ENCODE measurements around the gene OXNAD1.
A peak's percentile ranks its signal among the peaks of the same experiment; 100 is the strongest.
"Not testable (repeated sequence)": the region's sequence is repeated elsewhere in the genome, so short reads cannot be mapped to it uniquely, and the experiment has no call there.

OXNAD1 gene

GRCh38 chr3:16304061-16305010 is 39.3 kb downstream of the OXNAD1 start:
- no peak for DNase-seq

GRCh38 chr3:16305111-16305541 is 40.1 kb downstream of the OXNAD1 start:
- no peak for DNase-seq

DNA sequence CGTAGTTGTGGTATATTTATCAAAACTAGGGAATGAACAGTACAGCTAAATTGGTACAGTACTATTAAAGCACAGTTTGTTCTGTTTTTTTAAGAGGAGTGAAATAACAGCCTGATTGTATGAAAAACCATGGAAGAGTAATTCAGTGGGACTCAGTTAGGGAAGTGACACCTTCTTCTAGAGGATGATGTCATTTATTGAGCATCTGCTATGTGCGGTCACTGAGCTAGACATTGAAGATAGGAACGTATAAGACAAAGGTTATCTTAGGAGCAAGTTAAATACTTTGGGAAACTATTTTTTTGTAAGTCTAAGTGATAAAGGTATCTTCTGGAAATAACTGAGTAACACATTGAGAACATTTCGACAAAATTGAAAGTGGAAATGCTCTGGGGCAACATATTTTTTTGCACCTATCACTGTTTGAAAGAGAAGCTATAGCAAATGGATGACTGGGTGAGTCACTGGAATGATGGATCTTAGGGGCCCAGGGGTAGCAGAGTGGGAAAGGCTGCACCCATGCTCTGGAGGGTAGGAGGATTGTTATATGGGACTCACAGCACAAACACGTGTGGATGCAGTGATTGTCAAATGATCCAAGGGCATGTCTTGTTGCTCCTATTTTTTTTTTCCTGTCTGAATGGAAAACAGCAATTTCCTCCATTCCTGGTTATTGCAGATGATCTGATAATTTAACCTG is 43.0 kb downstream of the OXNAD1 start:
- no peak for DNase-seq

DNA sequence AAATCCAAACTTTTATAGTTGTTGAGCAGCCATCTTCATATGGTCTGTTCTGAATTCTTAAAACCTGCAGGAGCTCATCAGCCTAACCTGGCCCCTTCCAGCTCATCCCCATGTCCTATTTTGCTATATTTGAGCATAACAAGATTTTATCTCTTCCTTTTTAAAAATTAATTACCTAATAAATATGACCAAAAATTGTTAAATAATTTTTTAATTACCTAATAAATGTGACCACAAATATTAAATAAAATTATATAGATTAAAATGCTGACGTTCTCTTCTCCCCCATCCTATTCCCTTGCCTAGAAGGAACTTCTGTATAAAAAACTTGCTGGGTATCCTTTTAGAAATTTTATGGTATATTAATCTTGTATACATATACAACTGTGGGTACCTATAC is 43.7 kb downstream of the OXNAD1 start:
- DNase-seq: no peak

- peak; percentile 32 for DNase-seq
Observed at GRCh38 chr3:16309558-16309957, 44.5 kb downstream of the OXNAD1 start.

DNA sequence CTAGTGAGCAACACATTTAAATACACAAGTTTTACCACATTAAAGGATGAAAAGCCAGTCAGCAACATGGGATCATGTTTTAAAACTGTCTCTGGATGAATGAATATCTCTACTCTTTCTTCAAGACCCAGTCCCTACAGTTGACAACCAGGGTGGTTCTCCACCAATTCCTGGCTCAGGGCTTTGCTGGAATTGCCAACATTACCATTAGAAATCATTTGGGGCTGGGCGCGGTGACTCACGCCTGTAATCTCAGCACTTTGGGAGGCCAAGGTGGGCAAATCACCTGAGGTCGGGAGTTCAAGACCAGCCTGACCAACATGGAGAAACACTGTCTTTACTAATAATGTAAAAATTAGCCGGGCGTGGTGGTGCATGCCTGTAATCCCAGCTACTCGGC is 45.5 kb downstream of the OXNAD1 start:
- DNase-seq: not testable (repeated sequence)

- no peak for DNase-seq
Observed at GRCh38 chr3:16311960-16312451, 47.0 kb downstream of the OXNAD1 start.

DNA sequence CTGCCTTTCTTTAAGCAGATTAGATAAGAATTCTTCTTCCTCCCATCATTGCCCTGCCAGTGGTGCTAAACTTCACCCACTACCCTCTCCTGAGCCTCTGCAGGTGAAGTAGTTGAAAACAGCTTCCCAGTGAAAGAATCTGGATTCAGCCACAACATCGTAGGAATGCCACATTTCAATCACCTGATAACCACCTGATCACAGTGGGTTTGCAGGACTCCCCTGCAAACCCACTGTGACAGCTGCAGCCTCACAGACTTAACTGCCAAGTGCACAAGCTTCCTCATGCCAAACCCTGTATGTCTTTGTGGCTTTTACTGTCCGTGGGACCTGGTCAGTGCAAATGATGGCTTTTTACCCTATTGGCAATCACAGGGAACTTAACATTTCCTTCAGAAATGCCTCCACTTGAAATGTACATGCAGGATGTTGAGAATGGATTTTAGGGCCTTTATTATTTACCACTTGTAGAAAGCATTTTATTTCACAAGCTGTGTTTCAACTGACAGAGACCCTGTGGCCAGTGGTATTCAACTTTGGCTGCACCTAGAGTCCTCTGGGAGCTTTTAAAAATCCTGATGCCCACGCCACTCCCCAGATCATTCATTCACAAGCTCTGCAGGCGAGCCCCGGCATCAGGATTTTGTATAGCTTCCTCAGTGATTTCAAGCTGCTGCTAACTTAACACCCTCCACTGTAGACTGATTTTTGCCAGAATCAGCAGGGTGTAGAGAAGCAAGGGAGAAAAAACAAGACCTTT is 49.1 kb downstream of the OXNAD1 start:
- DNase-seq: no peak

GRCh38 chr3:16315623-16316022 is 50.6 kb downstream of the OXNAD1 start:
- DNase-seq: no peak

DNA sequence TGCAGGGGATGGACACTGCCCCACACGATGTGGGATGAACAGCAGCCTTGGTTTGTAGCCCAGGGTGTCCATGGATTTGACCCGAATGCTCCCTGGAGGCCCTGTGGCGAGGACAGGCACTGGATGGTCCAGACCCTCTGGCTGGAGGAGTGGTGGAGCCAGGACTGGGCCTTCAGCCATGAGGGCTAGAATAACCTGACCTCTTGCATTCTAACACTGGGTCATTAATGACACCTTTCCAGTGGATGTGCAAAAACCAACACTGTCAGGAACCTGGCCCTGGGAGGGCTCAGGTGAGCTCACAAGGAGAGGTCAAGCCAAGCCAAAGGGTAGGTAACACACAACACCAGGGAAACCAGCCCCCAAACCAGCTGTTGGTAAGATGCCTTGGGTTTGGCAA is 51.4 kb downstream of the OXNAD1 start:
- DNase-seq: no peak

DNA sequence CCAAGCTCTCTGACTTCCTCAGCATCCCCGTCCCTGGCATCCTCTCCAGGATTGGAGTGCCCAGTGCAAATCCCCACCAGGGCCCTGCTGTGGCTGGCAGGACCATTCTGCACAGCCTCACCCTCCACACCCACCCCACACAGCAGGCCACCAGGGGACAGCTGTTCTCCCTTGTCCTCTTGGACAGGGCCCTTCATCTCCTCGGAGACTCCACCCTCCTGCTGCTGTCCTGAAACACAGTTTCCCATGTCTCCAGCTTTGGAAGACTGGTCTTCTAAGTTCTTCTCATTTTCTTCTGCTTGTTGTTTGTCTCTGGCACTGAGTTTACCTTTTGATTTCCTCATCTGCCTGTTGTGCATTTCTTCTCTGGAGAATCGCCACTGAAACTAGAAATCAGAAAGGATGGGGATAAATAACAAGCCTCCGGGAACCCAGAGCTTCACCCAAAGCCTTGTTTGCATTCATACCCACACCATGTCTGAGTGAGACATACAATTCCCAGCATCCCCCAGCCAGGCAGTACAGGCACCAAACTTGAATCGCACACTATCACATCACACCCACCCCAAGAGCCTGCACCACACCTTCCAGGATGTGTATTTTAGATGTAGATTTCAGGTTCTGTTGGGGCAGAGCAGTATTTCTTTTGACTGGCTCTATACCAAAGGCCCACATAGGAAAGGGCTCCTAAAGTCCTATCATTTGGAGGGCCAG is 52.0 kb downstream of the OXNAD1 start:
- DNase-seq: no peak

DNA sequence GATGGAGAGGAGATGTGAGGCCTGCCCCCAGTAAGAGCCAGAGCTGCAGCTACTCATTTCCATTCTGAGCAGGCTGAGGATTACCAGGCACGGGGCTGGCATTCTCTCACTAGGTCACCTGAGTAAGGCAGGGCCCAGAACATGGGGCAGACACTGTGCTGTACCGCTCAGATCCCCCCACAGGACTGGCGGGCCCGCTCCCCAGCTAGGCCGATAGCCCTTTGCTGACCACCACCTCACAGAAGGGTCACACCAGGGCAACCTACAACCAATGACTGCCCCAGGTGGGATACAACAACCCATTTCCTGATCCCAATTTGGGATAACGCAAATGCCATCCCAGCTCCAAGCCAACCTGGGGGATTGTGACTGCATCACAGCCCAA is 52.5 kb downstream of the OXNAD1 start:
- DNase-seq: no peak

GRCh38 chr3:16318176-16318575 is 53.2 kb downstream of the OXNAD1 start:
- peak; percentile 56 for DNase-seq

DNA sequence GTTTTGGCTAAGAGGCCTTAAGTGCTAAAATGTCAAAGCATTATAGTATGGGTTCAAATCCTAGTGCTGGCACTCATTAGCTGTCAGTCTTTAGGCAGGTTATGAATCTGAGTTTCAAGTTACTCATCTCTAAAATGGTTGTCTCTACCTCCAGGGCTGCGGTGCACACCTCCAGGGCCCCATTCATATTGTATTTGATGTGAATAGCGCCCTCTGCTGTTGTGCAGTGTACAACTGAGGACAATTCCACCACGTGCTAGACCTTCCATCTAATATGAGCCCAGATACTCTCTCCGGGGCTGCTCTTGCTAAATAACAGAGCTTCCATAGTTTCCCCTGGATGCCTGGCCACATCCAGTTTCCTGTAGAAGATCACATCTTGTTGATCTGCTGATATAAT is 54.3 kb downstream of the OXNAD1 start:
- no peak for DNase-seq

DNA sequence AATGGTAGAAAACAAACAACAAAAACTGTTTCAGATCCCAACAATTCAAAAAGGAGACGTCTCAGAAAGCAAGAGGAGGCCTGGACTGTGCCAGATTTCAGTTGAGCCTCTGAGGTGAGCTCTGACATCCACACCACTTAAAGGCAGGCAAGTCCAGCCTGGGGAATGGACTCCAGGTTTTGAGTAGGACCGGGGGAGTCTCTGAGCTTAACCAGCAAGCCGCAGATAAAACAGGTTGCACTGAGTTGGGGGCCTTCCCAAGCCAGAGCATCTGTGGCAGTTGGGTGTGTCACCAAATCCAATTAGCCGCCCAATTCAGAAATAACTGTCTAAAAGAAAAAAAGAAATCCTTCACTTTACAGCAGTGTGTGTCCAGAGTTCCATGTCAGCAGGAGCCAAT is 54.7 kb downstream of the OXNAD1 start:
- DNase-seq: no peak

- DNase-seq: no peak
Observed at GRCh38 chr3:16320711-16321110, 55.7 kb downstream of the OXNAD1 start.

DNA sequence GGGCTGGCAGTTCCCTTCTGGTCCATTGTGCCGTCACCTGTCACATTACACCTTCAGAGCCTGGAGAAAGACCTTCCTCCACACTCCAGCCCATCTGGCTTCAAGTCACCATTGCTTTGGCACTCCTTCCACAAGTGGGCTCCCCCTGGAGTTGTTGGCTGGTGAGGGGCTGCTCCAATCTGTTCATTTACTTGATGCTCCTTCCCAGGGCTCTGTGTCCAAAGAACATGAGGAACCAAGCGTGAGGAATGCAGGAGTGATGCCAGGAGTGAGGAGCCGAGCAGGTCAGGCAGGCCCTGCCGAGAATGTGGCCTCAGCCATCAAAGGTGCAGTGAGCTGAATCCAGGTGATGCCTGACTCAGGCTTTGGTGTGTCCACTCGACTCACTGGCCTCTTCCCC is 57.2 kb downstream of the OXNAD1 start:
- DNase-seq: no peak

DNA sequence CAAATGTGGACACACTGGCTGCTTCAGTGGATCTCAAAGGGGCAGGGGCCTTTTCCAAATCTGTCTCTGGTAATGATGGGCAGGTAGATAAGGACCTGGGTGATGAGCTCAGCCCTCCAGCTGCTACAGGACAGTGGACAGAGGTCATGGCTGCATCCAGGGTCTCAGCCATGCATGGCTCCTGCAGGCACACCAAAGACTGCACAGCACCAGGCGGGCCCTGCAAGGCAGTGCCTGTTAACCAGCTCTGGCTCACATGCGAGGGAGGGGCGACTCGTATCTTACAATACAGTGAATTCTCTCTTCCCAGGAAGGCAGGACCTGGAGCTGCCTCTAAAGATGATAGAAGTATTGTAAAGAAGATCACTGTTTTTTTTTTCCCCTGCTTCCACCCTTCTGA is 58.7 kb downstream of the OXNAD1 start:
- no peak for DNase-seq

GRCh38 chr3:16325850-16326249 is 60.8 kb downstream of the OXNAD1 start:
- DNase-seq: no peak

DNA sequence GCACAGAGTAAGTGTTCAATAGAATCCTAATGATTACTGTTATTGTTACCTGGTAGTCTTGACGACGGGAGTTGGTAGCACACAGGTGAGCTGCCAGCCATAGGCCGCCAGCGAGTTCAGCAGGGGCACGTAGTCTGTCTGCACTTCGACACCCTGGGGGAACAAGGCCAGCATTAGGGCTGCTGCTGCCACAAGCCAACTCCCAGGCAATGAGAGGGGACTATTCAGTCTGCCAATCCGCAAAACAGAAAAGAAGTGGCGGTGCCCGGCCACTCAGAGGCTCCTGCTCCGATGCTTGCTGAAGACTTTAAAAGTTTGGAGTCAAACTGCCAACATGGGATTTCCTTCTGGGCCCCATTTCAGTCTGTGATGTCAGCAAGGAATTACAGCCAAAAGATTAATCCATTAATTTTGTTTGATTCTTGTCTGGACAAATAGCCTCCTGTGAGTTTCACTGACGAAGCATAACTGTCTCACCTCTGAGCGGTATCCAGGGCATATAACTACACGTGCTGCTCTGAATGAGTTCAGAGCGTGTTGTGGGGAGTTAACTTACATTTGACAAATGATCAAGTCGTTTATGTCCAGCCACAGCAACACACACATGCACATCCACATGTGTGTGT is 61.8 kb downstream of the OXNAD1 start:
- no peak for DNase-seq

GRCh38 chr3:16328124-16328523 is 63.1 kb downstream of the OXNAD1 start:
- no peak for DNase-seq
